Measurements from ENCODE around the gene TAF7L.

DNA sequence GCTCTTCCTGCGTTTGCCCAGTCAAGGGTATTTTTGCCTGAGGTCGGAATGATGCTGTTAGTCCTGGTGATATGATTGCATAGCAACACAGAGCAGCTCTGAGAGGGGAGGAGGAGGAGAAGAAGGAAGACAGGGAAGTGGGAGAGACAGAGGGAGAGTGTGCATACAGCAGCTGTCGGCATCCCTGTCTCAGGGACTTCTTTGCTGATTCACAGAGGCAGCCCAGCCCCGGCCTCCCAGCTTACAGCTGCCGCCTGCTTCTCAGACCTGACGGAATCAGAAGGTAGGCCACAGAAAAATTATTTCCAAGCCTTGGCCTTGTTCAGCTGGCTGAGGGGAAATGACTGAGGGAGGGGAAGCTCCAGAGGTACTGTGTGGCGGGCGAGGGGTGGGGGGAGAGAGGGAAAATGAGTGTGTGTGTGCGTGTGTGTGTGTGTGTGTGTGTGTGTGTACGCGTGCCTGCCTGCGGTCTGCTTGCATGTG lies 71.2 kb downstream of the TAF7L start:
- TF ChIP-seq, protein P1, sequence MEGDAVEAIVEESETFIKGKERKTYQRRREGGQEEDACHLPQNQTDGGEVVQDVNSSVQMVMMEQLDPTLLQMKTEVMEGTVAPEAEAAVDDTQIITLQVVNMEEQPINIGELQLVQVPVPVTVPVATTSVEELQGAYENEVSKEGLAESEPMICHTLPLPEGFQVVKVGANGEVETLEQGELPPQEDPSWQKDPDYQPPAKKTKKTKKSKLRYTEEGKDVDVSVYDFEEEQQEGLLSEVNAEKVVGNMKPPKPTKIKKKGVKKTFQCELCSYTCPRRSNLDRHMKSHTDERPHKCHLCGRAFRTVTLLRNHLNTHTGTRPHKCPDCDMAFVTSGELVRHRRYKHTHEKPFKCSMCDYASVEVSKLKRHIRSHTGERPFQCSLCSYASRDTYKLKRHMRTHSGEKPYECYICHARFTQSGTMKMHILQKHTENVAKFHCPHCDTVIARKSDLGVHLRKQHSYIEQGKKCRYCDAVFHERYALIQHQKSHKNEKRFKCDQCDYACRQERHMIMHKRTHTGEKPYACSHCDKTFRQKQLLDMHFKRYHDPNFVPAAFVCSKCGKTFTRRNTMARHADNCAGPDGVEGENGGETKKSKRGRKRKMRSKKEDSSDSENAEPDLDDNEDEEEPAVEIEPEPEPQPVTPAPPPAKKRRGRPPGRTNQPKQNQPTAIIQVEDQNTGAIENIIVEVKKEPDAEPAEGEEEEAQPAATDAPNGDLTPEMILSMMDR (IDR thresholded peaks at IDR 0.05): no peak
- TF ChIP-seq POLR2A (IDR thresholded peaks at IDR 0.05): no peak
- TF ChIP-seq EP300 (IDR thresholded peaks at IDR 0.05): no peak
